Fibroblast of skin of right biceps (primary cell): Measurements from ENCODE around the gene RBM12.
"Not testable (repeated sequence)": the region's sequence is repeated elsewhere in the genome, so short reads cannot be mapped to it uniquely, and the experiment has no call there.

Experiments used
- DNase-seq: peaks from one replicate; pipeline ENCODE4 v3.0.0-alpha.2; 2013

Gene RBM12

GRCh38 chr20:35697696-35698297 lies 33.1 kb upstream of the RBM12 start:
- DNase-seq, result no peak

GRCh38 chr20:35695978-35696377 lies 31.3 kb upstream of the RBM12 start:
- no peak for DNase-seq

DNA sequence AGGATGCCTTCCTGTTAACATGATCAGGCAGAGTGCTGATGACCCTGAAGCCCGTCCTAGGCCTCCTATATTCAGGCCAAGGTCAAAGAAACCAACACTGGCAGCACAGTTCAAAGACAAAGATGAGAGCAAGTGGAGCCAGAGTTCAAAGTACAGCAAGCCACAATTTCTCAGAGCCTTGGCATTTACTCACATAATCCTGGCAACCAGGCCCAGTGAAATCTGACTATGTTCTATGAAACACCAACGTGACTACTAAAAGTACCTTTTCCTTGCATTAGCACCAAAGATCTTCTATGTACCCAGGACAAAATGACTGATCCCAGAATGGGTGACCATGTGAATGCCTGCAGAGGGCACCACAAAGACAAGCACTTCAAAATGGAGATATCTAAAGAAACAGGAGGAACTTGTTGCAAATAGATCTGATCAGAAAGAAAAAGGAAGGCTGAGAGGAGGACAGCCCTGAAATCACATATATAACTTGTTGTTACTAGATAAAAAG lies 30.6 kb upstream of the RBM12 start:
- DNase-seq, result no peak

DNA sequence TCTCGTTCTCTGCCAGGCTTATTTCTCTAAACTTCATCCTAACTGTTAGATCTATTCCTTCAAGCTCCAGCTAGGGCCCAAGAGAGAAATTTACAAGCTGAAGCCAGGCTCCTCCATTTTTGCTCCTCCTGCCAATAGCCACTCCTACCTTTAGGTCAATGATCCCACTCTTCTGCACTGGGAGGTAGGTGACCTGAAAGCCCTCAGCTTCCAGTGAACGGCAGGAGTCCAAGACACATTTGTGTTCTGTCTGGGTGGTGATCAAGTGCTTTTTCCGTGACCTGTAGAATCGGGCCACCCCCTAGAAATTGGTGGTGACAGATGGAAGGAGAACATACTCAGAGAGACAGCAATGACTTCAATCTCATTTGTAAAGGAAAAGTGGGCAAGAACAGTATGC lies 25.6 kb upstream of the RBM12 start:
- no peak for DNase-seq

DNA sequence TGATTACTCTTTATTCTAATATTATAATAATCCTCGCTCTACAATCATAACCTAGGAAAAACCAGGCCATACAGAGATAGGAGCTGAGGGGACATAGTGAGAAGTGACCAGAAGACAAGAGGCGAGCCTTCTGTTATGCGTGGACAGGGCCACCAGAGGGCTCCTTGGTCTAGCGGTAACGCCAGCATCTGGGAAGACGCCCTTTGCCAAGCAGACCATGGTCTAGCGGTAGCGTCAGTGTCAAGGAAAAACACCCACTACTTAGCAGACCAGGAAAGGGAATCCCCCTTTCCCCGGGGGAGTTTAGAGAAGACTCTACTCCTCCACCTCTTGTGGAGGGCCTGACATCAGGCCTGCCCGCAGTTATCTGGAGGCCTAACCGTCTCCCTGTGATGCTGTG lies 22.2 kb upstream of the RBM12 start:
- not testable (repeated sequence) for DNase-seq

- DNase-seq, result not testable (repeated sequence)
These were observed 20.7 kb upstream of the RBM12 start for GRCh38 chr20:35685368-35685767.

DNA sequence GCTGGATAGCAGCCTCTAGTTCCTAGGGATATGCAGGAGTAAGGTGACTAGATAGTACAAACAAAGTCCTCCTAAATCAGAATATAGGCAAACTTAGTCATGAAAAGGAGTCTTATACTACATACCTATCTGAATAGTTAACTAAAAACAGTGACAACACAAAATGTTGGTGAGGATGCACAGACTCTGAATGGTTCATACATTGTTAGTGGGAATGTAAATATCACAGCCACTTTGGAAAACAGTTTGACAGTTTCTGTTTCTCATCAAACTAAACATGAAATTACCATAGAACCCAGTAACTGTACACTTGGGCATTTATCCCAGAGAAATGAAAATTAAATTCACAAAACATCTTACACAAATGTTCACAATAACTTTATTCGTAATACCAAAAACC lies 17.3 kb upstream of the RBM12 start:
- DNase-seq, result no peak

DNA sequence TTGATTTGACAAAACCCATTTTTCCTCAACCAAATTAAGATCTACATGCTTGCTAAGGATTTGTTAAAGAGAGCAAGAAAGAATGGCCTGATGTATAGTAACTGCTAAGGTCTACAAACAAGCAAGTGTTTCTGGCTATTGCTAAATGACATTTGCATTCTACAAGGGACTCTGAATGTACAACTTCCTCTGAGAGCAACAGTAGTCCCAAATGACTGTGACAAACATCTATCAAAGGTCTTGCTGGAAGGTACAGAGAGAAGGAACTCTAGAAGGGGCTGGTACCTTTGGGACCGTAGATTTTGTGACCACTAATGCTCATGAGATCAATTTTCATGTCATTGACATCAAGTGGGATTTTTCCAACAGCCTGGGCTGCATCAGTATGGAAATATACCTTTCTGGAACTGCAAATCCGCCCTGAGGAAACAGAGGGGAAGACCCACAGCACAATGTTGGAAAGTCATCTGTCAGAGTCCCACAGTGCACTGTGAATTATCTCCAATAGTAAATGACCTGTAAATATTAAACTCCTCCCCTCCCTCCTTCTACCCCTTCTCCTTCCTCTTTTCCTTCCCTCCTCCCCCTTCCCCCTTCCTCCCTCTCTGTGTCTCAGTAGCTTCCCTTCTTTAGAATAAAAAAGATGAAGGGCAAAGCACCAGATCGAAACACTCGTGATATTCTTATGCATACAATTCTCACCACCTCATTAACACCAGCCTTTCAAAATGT lies 15.9 kb upstream of the RBM12 start:
- no peak for DNase-seq

DNA sequence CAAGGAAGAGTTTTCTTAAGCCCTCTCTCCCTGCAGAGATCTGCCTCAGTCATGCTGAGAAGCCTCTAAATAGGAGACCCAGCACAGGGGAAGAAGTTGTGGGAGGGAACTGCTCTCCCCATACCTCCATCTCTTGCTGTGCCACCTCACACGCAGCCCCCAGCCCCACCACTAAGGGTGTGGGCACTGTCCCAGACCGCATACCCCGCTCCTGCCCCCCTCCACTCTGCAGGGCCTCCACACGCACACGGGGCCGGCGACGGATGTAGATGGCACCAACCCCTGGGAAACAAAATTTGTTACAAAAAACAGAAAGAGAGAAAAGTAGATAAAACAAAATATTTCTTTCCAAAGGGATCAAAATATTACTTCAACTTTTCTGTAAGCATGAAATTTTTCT lies 10.2 kb upstream of the RBM12 start:
- DNase-seq, result no peak

- DNase-seq, result no peak
These were observed 9.2 kb upstream of the RBM12 start for GRCh38 chr20:35673884-35674283.

DNA sequence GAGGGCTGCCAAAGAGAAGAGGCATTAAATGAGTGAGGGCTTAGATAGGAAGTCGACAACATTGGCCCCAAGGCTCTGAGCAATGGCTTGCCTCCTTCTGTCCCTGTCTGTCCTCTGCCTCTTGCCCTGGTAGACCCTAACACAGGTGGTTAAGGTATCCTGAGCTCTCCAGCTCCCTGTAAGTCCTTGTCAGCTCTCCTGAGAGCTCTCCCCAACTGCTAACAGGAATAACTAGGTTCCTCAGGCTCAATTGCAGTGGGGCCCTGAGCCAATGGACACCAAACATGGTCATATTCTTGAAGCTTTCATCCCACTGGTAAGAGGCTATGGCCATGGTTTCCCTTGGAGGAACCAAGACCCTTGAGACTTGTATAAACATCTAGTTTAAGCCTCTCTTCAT lies 5.0 kb upstream of the RBM12 start:
- DNase-seq, result no peak

GRCh38 chr20:35669221-35669620 lies 4.5 kb upstream of the RBM12 start:
- no peak for DNase-seq

- no peak for DNase-seq
These were observed 1.2 kb upstream of the RBM12 start for GRCh38 chr20:35665949-35666288.

- peak; percentile 40 for DNase-seq
These were observed 909 bp downstream of the RBM12 start for GRCh38 chr20:35663516-35664465.

DNA sequence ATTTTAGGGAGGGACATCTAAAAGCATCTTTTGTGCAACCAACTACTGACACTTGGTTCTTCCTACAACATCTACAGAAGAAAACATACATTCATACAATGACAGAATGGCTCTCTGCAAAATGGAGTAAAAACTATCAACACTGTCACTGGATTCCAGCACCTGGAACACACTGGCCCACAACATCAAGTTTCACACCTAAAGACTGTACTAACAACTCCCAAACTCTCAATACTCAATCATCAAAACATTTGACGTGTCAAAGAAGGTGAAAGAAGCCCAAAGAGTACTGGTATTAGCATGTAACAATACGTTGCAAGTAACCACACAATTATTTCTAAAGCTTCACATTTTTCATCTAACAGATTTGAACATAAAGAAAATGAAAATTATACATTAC lies 2.1 kb downstream of the RBM12 start:
- DNase-seq, result no peak

DNA sequence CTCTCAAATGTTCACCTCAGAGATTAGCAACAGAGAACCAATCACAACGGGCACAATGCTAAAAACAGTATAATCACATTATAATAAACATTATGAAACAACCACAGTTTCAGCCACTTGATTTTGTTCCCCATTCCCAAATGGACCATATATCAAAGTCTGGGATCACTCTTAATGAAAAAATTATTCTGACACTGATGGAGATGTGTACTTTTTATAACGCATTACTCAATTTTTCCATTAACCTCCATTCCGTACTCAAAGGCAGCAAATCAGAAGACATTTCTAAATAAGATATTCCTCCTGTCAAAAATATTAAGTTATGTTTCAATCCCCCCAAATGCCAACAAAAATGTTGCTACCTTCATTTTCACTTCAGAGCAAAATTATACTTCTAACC lies 2.8 kb downstream of the RBM12 start:
- DNase-seq, result no peak

DNA sequence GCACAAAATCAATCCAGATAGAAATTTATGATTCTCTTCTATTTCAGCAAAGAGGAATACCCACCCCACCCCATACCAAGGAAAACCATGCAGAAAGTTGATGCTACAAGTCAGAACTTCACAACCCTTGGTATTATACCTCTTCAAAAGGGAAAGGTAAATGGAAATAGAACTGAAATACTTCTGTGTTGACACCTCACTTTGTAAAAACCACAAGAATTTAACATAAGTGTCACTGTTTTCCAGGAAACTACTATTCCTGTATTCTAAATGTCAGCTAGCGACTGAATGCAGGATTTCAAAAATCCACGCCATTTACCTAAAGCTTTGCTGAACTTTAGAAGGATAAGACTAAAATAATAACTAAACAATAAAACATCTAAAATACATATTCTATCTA lies 3.6 kb downstream of the RBM12 start:
- peak; percentile 21 for DNase-seq

DNA sequence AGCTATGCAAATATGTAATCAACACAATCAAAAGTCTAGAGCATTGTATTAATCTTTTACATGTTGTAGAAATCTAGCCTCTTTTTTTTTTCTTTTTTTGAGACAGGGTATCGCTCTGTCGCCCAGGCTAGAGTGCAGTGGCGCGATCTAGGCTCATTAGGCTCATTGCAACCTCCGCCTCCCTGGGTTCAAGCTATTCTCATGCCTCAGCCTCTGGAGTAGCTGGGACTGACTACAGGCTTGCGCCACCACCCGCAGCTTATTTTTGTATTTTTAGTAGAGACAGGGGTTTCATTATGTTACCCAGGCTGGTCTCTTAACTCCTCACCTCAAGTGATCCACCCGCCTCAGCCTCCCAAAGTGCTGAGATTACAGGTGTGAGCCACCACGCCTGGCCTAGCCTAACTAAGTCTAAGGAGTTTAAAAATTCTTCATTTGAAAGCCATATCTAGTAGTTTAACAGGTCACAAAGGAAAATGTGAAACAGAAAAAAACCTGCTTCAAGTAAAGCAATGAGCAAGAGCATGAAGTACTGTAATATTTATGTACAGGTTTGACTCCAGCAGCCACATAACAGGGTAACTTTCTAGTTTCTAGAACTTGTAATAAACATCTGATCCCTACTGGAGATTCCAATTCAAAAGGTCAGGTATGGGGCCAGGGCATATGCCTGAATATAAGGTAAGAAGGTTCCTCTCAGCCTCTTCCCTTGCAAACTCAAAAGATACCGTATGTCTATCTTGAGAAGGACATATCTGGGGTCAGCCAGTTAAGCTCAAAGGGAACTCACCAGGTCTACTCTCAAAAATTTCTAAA lies 4.4 kb downstream of the RBM12 start:
- DNase-seq, result no peak

GRCh38 chr20:35657271-35657670 lies 7.4 kb downstream of the RBM12 start:
- no peak for DNase-seq

DNA sequence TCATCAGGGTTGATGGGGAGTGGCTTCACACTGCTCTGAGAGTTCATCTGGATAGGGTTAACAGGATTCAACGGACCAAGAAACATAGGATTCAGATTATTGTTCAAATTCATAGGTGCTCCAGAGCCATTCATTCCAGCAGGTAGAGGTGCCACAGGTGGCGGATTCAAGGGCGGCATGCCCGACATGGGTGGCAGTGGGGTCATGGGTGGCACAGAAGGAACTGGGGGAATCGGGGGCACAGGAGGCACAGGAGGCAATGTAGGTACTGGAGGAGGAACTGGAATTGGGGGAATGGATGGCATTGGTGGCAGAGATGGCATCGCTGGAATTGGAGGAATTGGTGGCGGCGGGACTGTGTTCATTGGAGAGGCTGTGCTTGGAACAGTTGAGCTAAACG lies 10.3 kb downstream of the RBM12 start:
- DNase-seq, result no peak

DNA sequence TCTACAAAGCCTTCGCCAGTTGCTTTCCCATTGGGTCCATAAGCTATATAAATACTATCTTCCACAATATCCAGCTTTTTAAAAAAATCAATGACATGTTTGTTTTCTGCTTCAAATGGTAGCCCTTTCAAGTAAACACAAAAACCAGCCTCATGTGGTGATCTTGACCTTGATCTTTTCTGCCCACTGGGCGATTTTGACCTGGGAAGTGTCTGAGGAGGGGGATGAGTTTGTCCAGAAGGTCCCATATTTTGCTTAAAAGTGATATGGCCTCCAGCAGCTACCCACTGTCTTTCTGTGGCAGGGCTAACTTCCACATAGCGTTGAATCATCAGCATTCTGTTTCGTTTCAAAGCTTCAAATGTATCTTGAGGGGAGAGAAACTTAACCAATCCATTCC lies 10.8 kb downstream of the RBM12 start:
- no peak for DNase-seq

GRCh38 chr20:35653430-35653734 lies 11.3 kb downstream of the RBM12 start:
- no peak for DNase-seq
